Panc1 (cell line): Measurements from ENCODE around the gene TNFRSF25. TPM values are rescaled to one million over a fixed set of nuclear protein-coding genes. Genes with fewer than 3 reads are reported as not detected.

Experiments used
- ATAC-seq: fragments of 200-7000 bp; cut with Tn5 transposase; 2 replicates; pipeline ENCODE4 v1.9.1; 2020; ENCODE audit warnings: mild to moderate bottlenecking, moderate library complexity
- BruUV-seq: library from RNA; stranded (reverse); fragments of 400-500 nt; replicated peaks from 2 replicates; lab custom pipeline; 2021; lab: Mats Ljungman, UMichigan
- CTCF ChIA-PET: fragments of 300-600 bp; sonication (Branson Sonifier 250); formaldehyde crosslinking; loops from one replicate; lab custom pipeline; 2022; ENCODE audit warnings: antibody characterized with exemption; lab: Charles Lee
- POLR2A ChIA-PET: fragments of 300-600 bp; sonication (Branson Sonifier 250); formaldehyde crosslinking; loops from one replicate; lab custom pipeline; 2022; ENCODE audit warnings: antibody characterized with exemption; lab: Charles Lee
- DNase-seq: peaks from one replicate; pipeline ENCODE4 v3.0.0-alpha.2; 2010; ENCODE audit warnings: low read depth, low spot score
- H3K27ac ChIP-seq: 2 replicates; pipeline ENCODE4 v1.5.1; 2011; ENCODE audit warnings: mild to moderate bottlenecking, low read length, inconsistent platforms
- H3K27me3 ChIP-seq: fragments of 200-500 bp; sonication (Bioruptor generic); 2 replicates; pipeline ENCODE4 v1.6.0; 2014; ENCODE audit warnings: low read length, inconsistent platforms; ENCODE audit not compliant: control insufficient read depth, insufficient read depth
- H3K36me3 ChIP-seq: fragments of 200-500 bp; sonication (Bioruptor generic); 2 replicates; pipeline ENCODE4 v1.5.1; 2014; ENCODE audit warnings: inconsistent platforms, mild to moderate bottlenecking, low read length, moderate library complexity; ENCODE audit not compliant: control insufficient read depth, insufficient read depth
- H3K4me1 ChIP-seq: 2 replicates; pipeline ENCODE4 v1.5.1; 2011; ENCODE audit warnings: inconsistent platforms, mild to moderate bottlenecking, low read length, moderate library complexity; ENCODE audit not compliant: control insufficient read depth, insufficient read depth
- H3K4me3 ChIP-seq, 2 experiments: 2 replicates each; pipeline ENCODE4 v1.5.1; 2011 to 2012; ENCODE audit warnings: low read depth in 2 of 2, low read length in 2 of 2, mild to moderate bottlenecking in 2 of 2, inconsistent platforms in 1 of 2, moderate library complexity in 1 of 2
- H3K9me3 ChIP-seq: fragments of 200-500 bp; sonication (Bioruptor generic); 2 replicates; pipeline ENCODE4 v1.5.1; 2014; ENCODE audit warnings: low read depth, mild to moderate bottlenecking, inconsistent platforms, low read length, moderate library complexity; ENCODE audit not compliant: control insufficient read depth, insufficient read depth
- POLR2AphosphoS5 ChIP-seq: IDR thresholded peaks from 2 replicates; pipeline ENCODE4 v1.6.1; 2012; ENCODE audit warnings: mild to moderate bottlenecking, low read depth, low read length, moderate library complexity
- SIN3A ChIP-seq: IDR thresholded peaks from 2 replicates; pipeline ENCODE4 v1.6.1; 2012; ENCODE audit warnings: low read depth, mild to moderate bottlenecking, low read length, moderate library complexity, borderline replicate concordance; ENCODE audit not compliant: insufficient read depth
- TCF7L2 ChIP-seq: IDR thresholded peaks from 2 replicates; pipeline ENCODE4 v1.6.1; 2011; ENCODE audit warnings: mild to moderate bottlenecking, low read depth, low read length, inconsistent platforms
- in situ Hi-C: cut with HindIII; loops from 2 replicates; pipeline ENCODE4 v1.10.0; 2016; ENCODE audit warnings: low sequenced_read_pairs, low pct_unique_long_range_greater_than_20kb
- intact Hi-C: fragments of 100-400 bp; cut with micrococcal nuclease; formaldehyde crosslinking; loops from one replicate; pipeline ENCODE4 v1.10.0; 2022; ENCODE audit not compliant: unreplicated experiment
- total RNA-seq: library from RNA; stranded (reverse); gene quantifications from one replicate; pipeline ENCODE4 v1.2.1, GENCODE V29; 2021; ENCODE audit not compliant: unreplicated experiment
- TF ChIP-seq, protein P1 (sequence below): fragments of 450-650 bp; IDR thresholded peaks from 2 replicates; pipeline ENCODE4 v1.5.1; 2017; ENCODE audit warnings: mild to moderate bottlenecking
- TF ChIP-seq, protein P2 (sequence below), 2 experiments: IDR thresholded peaks; 2 replicates each; pipeline ENCODE4 v1.6.1; 2011 to 2012; ENCODE audit warnings: low read depth in 2 of 2, control low read depth in 1 of 2, low read length in 1 of 2, mild to moderate bottlenecking in 1 of 2, moderate library complexity in 1 of 2; ENCODE audit not compliant: insufficient read depth in 1 of 2

TNFRSF25 gene
- total RNA-seq, 1 experiment from 2014 or later = 7.0 TPM

DNA sequence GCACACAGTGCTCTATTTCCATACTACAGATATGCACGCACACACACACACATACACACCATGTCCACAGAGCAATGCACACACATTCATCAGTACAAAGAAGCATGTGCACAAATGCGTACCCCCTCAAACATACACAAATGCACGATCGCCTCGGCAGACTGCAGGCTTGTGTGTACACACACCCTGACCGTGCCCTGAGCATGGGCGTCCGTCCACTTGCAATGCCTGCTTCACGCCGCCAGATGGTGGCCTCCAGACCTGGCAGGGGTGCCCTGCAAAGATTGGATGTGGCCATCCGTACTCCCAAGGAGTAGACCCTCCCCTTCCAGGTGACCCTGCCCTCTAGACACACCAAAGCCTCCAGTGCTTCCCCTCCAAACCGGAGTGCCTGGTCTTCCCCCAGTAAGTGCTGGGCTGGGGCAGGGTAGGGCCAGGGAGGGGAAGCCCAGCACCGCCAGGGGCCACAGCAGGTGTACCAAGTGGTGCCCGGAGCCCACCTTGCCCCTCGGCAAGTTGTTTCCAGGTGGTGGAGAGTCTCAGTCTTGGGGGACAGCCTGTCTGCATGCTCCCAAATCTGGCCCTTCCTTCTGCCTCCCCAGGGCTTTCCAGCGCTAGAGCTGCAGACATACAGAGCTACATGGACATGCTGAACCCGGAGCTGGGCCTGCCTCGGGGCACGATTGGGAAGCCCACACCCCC, 20.8 kb downstream of the TNFRSF25 start:
- H3K4me3 ChIP-seq = no peak overlapping the region
- intact Hi-C loops (no loop called here), in situ Hi-C loops (no loop called here)
- H3K9me3 ChIP-seq = no peaks in the 10 kb centered on the region
- ChIA-PET CTCF (no interaction called here), POLR2A (no interaction called here)
- TF ChIP-seq, protein P1, sequence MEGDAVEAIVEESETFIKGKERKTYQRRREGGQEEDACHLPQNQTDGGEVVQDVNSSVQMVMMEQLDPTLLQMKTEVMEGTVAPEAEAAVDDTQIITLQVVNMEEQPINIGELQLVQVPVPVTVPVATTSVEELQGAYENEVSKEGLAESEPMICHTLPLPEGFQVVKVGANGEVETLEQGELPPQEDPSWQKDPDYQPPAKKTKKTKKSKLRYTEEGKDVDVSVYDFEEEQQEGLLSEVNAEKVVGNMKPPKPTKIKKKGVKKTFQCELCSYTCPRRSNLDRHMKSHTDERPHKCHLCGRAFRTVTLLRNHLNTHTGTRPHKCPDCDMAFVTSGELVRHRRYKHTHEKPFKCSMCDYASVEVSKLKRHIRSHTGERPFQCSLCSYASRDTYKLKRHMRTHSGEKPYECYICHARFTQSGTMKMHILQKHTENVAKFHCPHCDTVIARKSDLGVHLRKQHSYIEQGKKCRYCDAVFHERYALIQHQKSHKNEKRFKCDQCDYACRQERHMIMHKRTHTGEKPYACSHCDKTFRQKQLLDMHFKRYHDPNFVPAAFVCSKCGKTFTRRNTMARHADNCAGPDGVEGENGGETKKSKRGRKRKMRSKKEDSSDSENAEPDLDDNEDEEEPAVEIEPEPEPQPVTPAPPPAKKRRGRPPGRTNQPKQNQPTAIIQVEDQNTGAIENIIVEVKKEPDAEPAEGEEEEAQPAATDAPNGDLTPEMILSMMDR = peak; percentile 86
- no peak for TF ChIP-seq SIN3A
- no TSS peak for BruUV-seq
- ATAC-seq (peak; percentile 53; the same call in 1 of the 2 replicates), DNase-seq (no peak)
- no peak overlapping the region for H3K27ac ChIP-seq
- no peaks in the 10 kb centered on the region for H3K27me3 ChIP-seq
- H3K4me1 ChIP-seq = no peaks in the 10 kb centered on the region
- no peaks in the 10 kb centered on the region for H3K36me3 ChIP-seq

DNA sequence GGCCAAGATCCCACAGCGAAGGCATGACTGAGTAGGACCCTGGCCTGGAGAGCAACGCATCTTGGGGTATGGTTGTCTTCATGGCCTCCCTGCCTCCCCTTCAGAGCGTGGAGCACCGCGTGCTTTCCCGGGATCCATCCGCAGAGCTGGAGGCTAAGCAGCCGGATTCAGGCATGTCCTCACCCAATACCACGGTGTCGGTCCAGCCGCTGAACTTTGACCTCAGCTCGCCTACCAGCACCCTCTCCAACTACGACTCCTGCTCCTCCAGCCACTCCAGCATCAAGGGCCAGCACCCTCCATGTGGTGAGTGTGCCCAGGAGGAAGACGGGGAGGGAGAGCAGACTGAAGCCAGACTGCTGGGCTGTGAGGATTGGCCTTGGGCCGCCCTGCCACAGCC, 21.6 kb downstream of the TNFRSF25 start:
- no peaks in the 10 kb centered on the region for H3K36me3 ChIP-seq
- in situ Hi-C loops (no loop called here), intact Hi-C loops (no loop called here)
- DNase-seq = no peak
- TF ChIP-seq, protein P2, sequence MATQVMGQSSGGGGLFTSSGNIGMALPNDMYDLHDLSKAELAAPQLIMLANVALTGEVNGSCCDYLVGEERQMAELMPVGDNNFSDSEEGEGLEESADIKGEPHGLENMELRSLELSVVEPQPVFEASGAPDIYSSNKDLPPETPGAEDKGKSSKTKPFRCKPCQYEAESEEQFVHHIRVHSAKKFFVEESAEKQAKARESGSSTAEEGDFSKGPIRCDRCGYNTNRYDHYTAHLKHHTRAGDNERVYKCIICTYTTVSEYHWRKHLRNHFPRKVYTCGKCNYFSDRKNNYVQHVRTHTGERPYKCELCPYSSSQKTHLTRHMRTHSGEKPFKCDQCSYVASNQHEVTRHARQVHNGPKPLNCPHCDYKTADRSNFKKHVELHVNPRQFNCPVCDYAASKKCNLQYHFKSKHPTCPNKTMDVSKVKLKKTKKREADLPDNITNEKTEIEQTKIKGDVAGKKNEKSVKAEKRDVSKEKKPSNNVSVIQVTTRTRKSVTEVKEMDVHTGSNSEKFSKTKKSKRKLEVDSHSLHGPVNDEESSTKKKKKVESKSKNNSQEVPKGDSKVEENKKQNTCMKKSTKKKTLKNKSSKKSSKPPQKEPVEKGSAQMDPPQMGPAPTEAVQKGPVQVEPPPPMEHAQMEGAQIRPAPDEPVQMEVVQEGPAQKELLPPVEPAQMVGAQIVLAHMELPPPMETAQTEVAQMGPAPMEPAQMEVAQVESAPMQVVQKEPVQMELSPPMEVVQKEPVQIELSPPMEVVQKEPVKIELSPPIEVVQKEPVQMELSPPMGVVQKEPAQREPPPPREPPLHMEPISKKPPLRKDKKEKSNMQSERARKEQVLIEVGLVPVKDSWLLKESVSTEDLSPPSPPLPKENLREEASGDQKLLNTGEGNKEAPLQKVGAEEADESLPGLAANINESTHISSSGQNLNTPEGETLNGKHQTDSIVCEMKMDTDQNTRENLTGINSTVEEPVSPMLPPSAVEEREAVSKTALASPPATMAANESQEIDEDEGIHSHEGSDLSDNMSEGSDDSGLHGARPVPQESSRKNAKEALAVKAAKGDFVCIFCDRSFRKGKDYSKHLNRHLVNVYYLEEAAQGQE (IDR thresholded peaks at IDR 0.05; ENCODE audit: insufficient read depth in 1 of 2, low read depth in 2 of 2, low read length in 1 of 2) = no peak
- no peak for TF ChIP-seq TCF7L2
- no peak for TF ChIP-seq SIN3A
- no peak for TF ChIP-seq POLR2AphosphoS5
- TF ChIP-seq, protein P1 = no peak
- peaks cover 1% of the 10 kb centered on the region; the same call in 1 of the 2 replicates for H3K4me1 ChIP-seq
- H3K27me3 ChIP-seq = no peaks in the 10 kb centered on the region
- ChIA-PET POLR2A (interaction anchor here (0.6 kb wide), 1 partner anchor 774 kb away, joined by 4 read pairs; no protein-coding TSS in a partner anchor), CTCF (interaction anchor here (0.8 kb wide), 1 partner anchor 25 kb away, joined by 7 read pairs; the partner anchor contains the start of gene HES2)
- no peaks in the 10 kb centered on the region for H3K9me3 ChIP-seq
- no peak for ATAC-seq
- H3K27ac ChIP-seq = no peak overlapping the region
- BruUV-seq = no TSS peak
- no peak overlapping the region for H3K4me3 ChIP-seq
